ENCODE data around the gene PAIP2B. TPM values are rescaled to one million over a fixed set of nuclear protein-coding genes. Genes with fewer than 3 reads are reported as not detected.
"Not testable (repeated sequence)": the region's sequence is repeated elsewhere in the genome, so short reads cannot be mapped to it uniquely, and the experiment has no call there.

PAIP2B gene
- total RNA-seq, 1 donor, result 1.4 TPM

GRCh38 chr2:71235930-71236587, 9.2 kb upstream of the PAIP2B start:
- H3K4me1 ChIP-seq (ENCODE audit: insufficient read depth, low read length), result no peaks in the 10 kb centered on the region
- H3K27me3 ChIP-seq (ENCODE audit: insufficient read depth, low read length), result no peaks in the 10 kb centered on the region
- no peaks in the 10 kb centered on the region for H3K9me3 ChIP-seq (ENCODE audit: low read depth, low read length)
- H3K4me3 ChIP-seq (ENCODE audit: low read length), result no peak overlapping the region

- not testable (repeated sequence) for H3K4me1 ChIP-seq (ENCODE audit: insufficient read depth, low read length); H3K27me3 ChIP-seq (ENCODE audit: insufficient read depth, low read length); H3K9me3 ChIP-seq (ENCODE audit: low read depth, low read length); H3K4me3 ChIP-seq (ENCODE audit: low read length)
Measured at GRCh38 chr2:71233072-71233471, 6.2 kb upstream of the PAIP2B start.

- H3K9me3 ChIP-seq (ENCODE audit: low read depth, low read length), result no peaks in the 10 kb centered on the region
- peaks cover 13% of the 10 kb centered on the region for H3K4me1 ChIP-seq (ENCODE audit: insufficient read depth, low read length)
- H3K27me3 ChIP-seq (ENCODE audit: insufficient read depth, low read length), result peaks cover 4% of the 10 kb centered on the region
- H3K4me3 ChIP-seq (ENCODE audit: low read length), result peak overlapping the region; percentile 67
Measured at GRCh38 chr2:71226096-71226964, 573 bp downstream of the PAIP2B start.

- no peaks in the 10 kb centered on the region for H3K9me3 ChIP-seq (ENCODE audit: low read depth, low read length)
- peaks cover 13% of the 10 kb centered on the region for H3K4me1 ChIP-seq (ENCODE audit: insufficient read depth, low read length)
- H3K4me3 ChIP-seq (ENCODE audit: low read length), result no peak overlapping the region
- H3K27me3 ChIP-seq (ENCODE audit: insufficient read depth, low read length), result no peaks in the 10 kb centered on the region
Measured at GRCh38 chr2:71224935-71225334, 2.0 kb downstream of the PAIP2B start.

- H3K27me3 ChIP-seq (ENCODE audit: insufficient read depth, low read length), result no peaks in the 10 kb centered on the region
- H3K9me3 ChIP-seq (ENCODE audit: low read depth, low read length), result no peaks in the 10 kb centered on the region
- H3K4me3 ChIP-seq (ENCODE audit: low read length), result no peak overlapping the region
- H3K4me1 ChIP-seq (ENCODE audit: insufficient read depth, low read length), result peaks cover 13% of the 10 kb centered on the region
Measured at GRCh38 chr2:71224457-71224856, 2.4 kb downstream of the PAIP2B start.

- no peaks in the 10 kb centered on the region for H3K9me3 ChIP-seq (ENCODE audit: low read depth, low read length)
- peaks cover 13% of the 10 kb centered on the region for H3K4me1 ChIP-seq (ENCODE audit: insufficient read depth, low read length)
- H3K4me3 ChIP-seq (ENCODE audit: low read length), result no peak overlapping the region
- H3K27me3 ChIP-seq (ENCODE audit: insufficient read depth, low read length), result no peaks in the 10 kb centered on the region
Measured at GRCh38 chr2:71223767-71224333, 3.1 kb downstream of the PAIP2B start.

GRCh38 chr2:71220743-71221142, 6.2 kb downstream of the PAIP2B start:
- Histone ChIP-seq H3K4me1 (ENCODE audit: insufficient read depth, low read length) (no peaks in the 10 kb centered on the region), H3K9me3 (ENCODE audit: low read depth, low read length) (no peaks in the 10 kb centered on the region), H3K27me3 (ENCODE audit: insufficient read depth, low read length) (no peaks in the 10 kb centered on the region), H3K4me3 (ENCODE audit: low read length) (no peak overlapping the region)

- H3K27me3 ChIP-seq (ENCODE audit: insufficient read depth, low read length), result no peaks in the 10 kb centered on the region
- no peaks in the 10 kb centered on the region for H3K4me1 ChIP-seq (ENCODE audit: insufficient read depth, low read length)
- H3K4me3 ChIP-seq (ENCODE audit: low read length), result no peak overlapping the region
- H3K9me3 ChIP-seq (ENCODE audit: low read depth, low read length), result no peaks in the 10 kb centered on the region
Measured at GRCh38 chr2:71216501-71216900, 10.4 kb downstream of the PAIP2B start.

- Histone ChIP-seq H3K27me3 (ENCODE audit: insufficient read depth, low read length) (no peaks in the 10 kb centered on the region), H3K4me3 (ENCODE audit: low read length) (no peak overlapping the region), H3K4me1 (ENCODE audit: insufficient read depth, low read length) (no peaks in the 10 kb centered on the region), H3K9me3 (ENCODE audit: low read depth, low read length) (no peaks in the 10 kb centered on the region)
Measured at GRCh38 chr2:71215447-71215846, 11.5 kb downstream of the PAIP2B start.

- Histone ChIP-seq H3K4me1 (ENCODE audit: insufficient read depth, low read length) (no peaks in the 10 kb centered on the region), H3K9me3 (ENCODE audit: low read depth, low read length) (no peaks in the 10 kb centered on the region), H3K4me3 (ENCODE audit: low read length) (no peak overlapping the region), H3K27me3 (ENCODE audit: insufficient read depth, low read length) (no peaks in the 10 kb centered on the region)
Measured at GRCh38 chr2:71212336-71212735, 14.6 kb downstream of the PAIP2B start.

- no peak overlapping the region for H3K4me3 ChIP-seq (ENCODE audit: low read length)
- H3K4me1 ChIP-seq (ENCODE audit: insufficient read depth, low read length), result no peaks in the 10 kb centered on the region
- no peaks in the 10 kb centered on the region for H3K27me3 ChIP-seq (ENCODE audit: insufficient read depth, low read length)
- H3K9me3 ChIP-seq (ENCODE audit: low read depth, low read length), result no peaks in the 10 kb centered on the region
Measured at GRCh38 chr2:71210292-71210691, 16.6 kb downstream of the PAIP2B start.

- no peaks in the 10 kb centered on the region for H3K4me1 ChIP-seq (ENCODE audit: insufficient read depth, low read length)
- no peaks in the 10 kb centered on the region for H3K27me3 ChIP-seq (ENCODE audit: insufficient read depth, low read length)
- H3K9me3 ChIP-seq (ENCODE audit: low read depth, low read length), result no peaks in the 10 kb centered on the region
- no peak overlapping the region for H3K4me3 ChIP-seq (ENCODE audit: low read length)
Measured at GRCh38 chr2:71208756-71209155, 18.1 kb downstream of the PAIP2B start.

- Histone ChIP-seq H3K4me3 (ENCODE audit: low read length) (no peak overlapping the region), H3K4me1 (ENCODE audit: insufficient read depth, low read length) (no peaks in the 10 kb centered on the region), H3K9me3 (ENCODE audit: low read depth, low read length) (no peaks in the 10 kb centered on the region), H3K27me3 (ENCODE audit: insufficient read depth, low read length) (no peaks in the 10 kb centered on the region)
Measured at GRCh38 chr2:71207601-71208000, 19.3 kb downstream of the PAIP2B start.

- Histone ChIP-seq H3K9me3 (ENCODE audit: low read depth, low read length) (no peaks in the 10 kb centered on the region), H3K4me3 (ENCODE audit: low read length) (no peak overlapping the region), H3K4me1 (ENCODE audit: insufficient read depth, low read length) (no peaks in the 10 kb centered on the region), H3K27me3 (ENCODE audit: insufficient read depth, low read length) (no peaks in the 10 kb centered on the region)
Measured at GRCh38 chr2:71206271-71206670, 20.6 kb downstream of the PAIP2B start.

- Histone ChIP-seq H3K4me3 (ENCODE audit: low read length) (no peak overlapping the region), H3K9me3 (ENCODE audit: low read depth, low read length) (no peaks in the 10 kb centered on the region), H3K4me1 (ENCODE audit: insufficient read depth, low read length) (no peaks in the 10 kb centered on the region), H3K27me3 (ENCODE audit: insufficient read depth, low read length) (no peaks in the 10 kb centered on the region)
Measured at GRCh38 chr2:71191570-71191943, 35.3 kb downstream of the PAIP2B start.
